H9 (cell line): ENCODE measurements around the gene EPB41L1. TPM values are rescaled to one million over a fixed set of nuclear protein-coding genes. Genes with fewer than 3 reads are reported as not detected.

Source experiments
- DNase-seq: peaks from one replicate; pipeline ENCODE4 v3.0.0-alpha.2; 2017
- H2AFZ ChIP-seq: one replicate; pipeline ENCODE4 v1.6.1; 2013; ENCODE audit warnings: mild to moderate bottlenecking, low read length, control low read depth, moderate library complexity
- H2AK5ac ChIP-seq: 2 replicates; pipeline ENCODE4 v1.6.1; 2013; ENCODE audit warnings: low read length, control low read depth, mixed read lengths; ENCODE audit not compliant: insufficient read length
- H2BK120ac ChIP-seq: one replicate; pipeline ENCODE4 v1.6.1; 2013; ENCODE audit warnings: low read depth, mild to moderate bottlenecking, low read length, control low read depth, inconsistent platforms; ENCODE audit not compliant: poor library complexity, severe bottlenecking
- H2BK12ac ChIP-seq: 2 replicates; pipeline ENCODE4 v1.6.1; 2013; ENCODE audit warnings: low read length, control low read depth, mixed read lengths, low read depth; ENCODE audit not compliant: insufficient read length
- H2BK15ac ChIP-seq: 2 replicates; pipeline ENCODE4 v1.6.1; 2013; ENCODE audit warnings: low read depth, low read length, control low read depth
- H2BK20ac ChIP-seq: one replicate; pipeline ENCODE4 v1.6.1; 2013; ENCODE audit warnings: low read depth, mild to moderate bottlenecking, low read length, control low read depth, inconsistent platforms; ENCODE audit not compliant: poor library complexity, severe bottlenecking
- H2BK5ac ChIP-seq: 2 replicates; pipeline ENCODE4 v1.6.1; 2013; ENCODE audit warnings: low read length, control low read depth, mixed read lengths; ENCODE audit not compliant: insufficient read length
- H3K14ac ChIP-seq: 2 replicates; pipeline ENCODE4 v1.6.1; 2013; ENCODE audit warnings: low read length, control low read depth; ENCODE audit not compliant: insufficient read depth
- H3K18ac ChIP-seq: 2 replicates; pipeline ENCODE4 v1.6.1; 2013; ENCODE audit warnings: low read depth, mild to moderate bottlenecking, mixed read lengths, low read length, control low read depth; ENCODE audit not compliant: insufficient read length
- H3K23ac ChIP-seq: 2 replicates; pipeline ENCODE4 v1.6.1; 2013; ENCODE audit warnings: low read length, control low read depth, mixed read lengths, low read depth; ENCODE audit not compliant: insufficient read length
- H3K23me2 ChIP-seq: 2 replicates; pipeline ENCODE4 v1.6.1; 2013; ENCODE audit warnings: low read depth, mild to moderate bottlenecking, mixed read lengths, low read length, control low read depth; ENCODE audit not compliant: insufficient read length, poor library complexity, severe bottlenecking
- H3K27ac ChIP-seq: 2 replicates; pipeline ENCODE4 v1.5.1; 2013; ENCODE audit warnings: low read length, control low read depth, mixed read lengths, low read depth; ENCODE audit not compliant: insufficient read length
- H3K27me3 ChIP-seq: 2 replicates; pipeline ENCODE4 v1.6.1; 2013; ENCODE audit warnings: low read length, control low read depth, inconsistent platforms; ENCODE audit not compliant: insufficient read depth
- H3K4ac ChIP-seq: 2 replicates; pipeline ENCODE4 v1.6.1; 2013; ENCODE audit warnings: low read depth, mild to moderate bottlenecking, control low read depth, inconsistent platforms, low read length, moderate library complexity
- H3K4me1 ChIP-seq: 2 replicates; pipeline ENCODE4 v1.6.1; 2013; ENCODE audit warnings: low read length, control low read depth, inconsistent platforms; ENCODE audit not compliant: insufficient read depth
- H3K4me2 ChIP-seq: 2 replicates; pipeline ENCODE4 v1.6.1; 2013; ENCODE audit warnings: low read length, control low read depth, mixed read lengths; ENCODE audit not compliant: insufficient read length, insufficient read depth
- H3K56ac ChIP-seq: 2 replicates; pipeline ENCODE4 v1.6.1; 2013; ENCODE audit warnings: low read depth, mild to moderate bottlenecking, mixed read lengths, low read length, control low read depth; ENCODE audit not compliant: insufficient read length
- H3K79me1 ChIP-seq: 2 replicates; pipeline ENCODE4 v1.6.1; 2013; ENCODE audit warnings: low read depth, mild to moderate bottlenecking, moderate library complexity, low read length, control low read depth, inconsistent platforms; ENCODE audit not compliant: insufficient read depth, poor library complexity, severe bottlenecking
- H3K79me2 ChIP-seq: 2 replicates; pipeline ENCODE4 v1.6.1; 2013; ENCODE audit warnings: low read length, control low read depth, inconsistent platforms; ENCODE audit not compliant: insufficient read depth
- H3K9ac ChIP-seq: 2 replicates; pipeline ENCODE4 v1.6.1; 2013; ENCODE audit warnings: low read length, control low read depth, mixed read lengths; ENCODE audit not compliant: insufficient read length; ENCODE audit errors: extremely low read depth
- H3K9me3 ChIP-seq: one replicate; pipeline ENCODE4 v1.6.1; 2013; ENCODE audit warnings: low read depth, low read length, inconsistent platforms; ENCODE audit not compliant: control insufficient read depth
- H3T11ph ChIP-seq: one replicate; pipeline ENCODE4 v1.6.1; 2013; ENCODE audit warnings: mild to moderate bottlenecking, low read length, control low read depth, inconsistent platforms
- H4K20me1 ChIP-seq: one replicate; pipeline ENCODE4 v1.6.1; 2013; ENCODE audit not compliant: control insufficient read depth, insufficient read length, insufficient read depth
- H4K5ac ChIP-seq: 2 replicates; pipeline ENCODE4 v1.6.1; 2013; ENCODE audit warnings: low read depth, mild to moderate bottlenecking, mixed read lengths, low read length, control low read depth; ENCODE audit not compliant: insufficient read length
- H4K8ac ChIP-seq: replicated peaks from 2 replicates; pipeline ENCODE4 v1.6.1; 2013; ENCODE audit warnings: low read length, control low read depth, mixed read lengths, low read depth; ENCODE audit not compliant: insufficient read length
- H4K91ac ChIP-seq: 2 replicates; pipeline ENCODE4 v1.6.1; 2013; ENCODE audit warnings: low read depth, mild to moderate bottlenecking, moderate library complexity, mixed read lengths, low read length, control low read depth; ENCODE audit not compliant: insufficient read length
- H3K27ac Mint-ChIP-seq, 3 experiments: 2 replicates in 2 of 3; 3 replicates in 1 of 3; pipeline ENCODE4 v1.8.0; 2020 to 2021; ENCODE audit warnings: mixed read lengths in 3 of 3, mild to moderate bottlenecking in 1 of 3, moderate library complexity in 1 of 3
- H3K27me3 Mint-ChIP-seq: 2 replicates; pipeline ENCODE4 v1.8.0; 2021; ENCODE audit warnings: low read depth, mild to moderate bottlenecking, moderate library complexity, mixed read lengths
- H3K36me3 Mint-ChIP-seq, 3 experiments: 2 replicates in 2 of 3; 3 replicates in 1 of 3; pipeline ENCODE4 v1.8.0; 2020 to 2021; ENCODE audit warnings: low read depth in 3 of 3, mixed read lengths in 3 of 3; ENCODE audit not compliant: insufficient read depth in 1 of 3
- H3K4me1 Mint-ChIP-seq, 2 experiments: 2 replicates each; pipeline ENCODE4 v1.8.0; 2020; ENCODE audit warnings: mixed read lengths in 2 of 2
- H3K4me3 Mint-ChIP-seq, 2 experiments: 2 replicates in 1 of 2; 3 replicates in 1 of 2; pipeline ENCODE4 v1.8.0; 2020 to 2021; ENCODE audit warnings: mild to moderate bottlenecking in 2 of 2, mixed read lengths in 2 of 2, moderate library complexity in 1 of 2
- H3K9me3 Mint-ChIP-seq, 2 experiments: 2 replicates in 1 of 2; 3 replicates in 1 of 2; pipeline ENCODE4 v1.8.0; 2020; ENCODE audit warnings: mild to moderate bottlenecking in 2 of 2, mixed read lengths in 2 of 2, moderate library complexity in 1 of 2
- CTCF ChIP-seq: fragments of 200-600 bp; sonication (generic); conservative IDR thresholded peaks from 3 replicates; pipeline ENCODE4 v1.8.0; 2021; ENCODE audit warnings: antibody characterized with exemption, mild to moderate bottlenecking
- WGBS: extraction: QIAGEN DNeasy Blood & Tissue Kit; methylation state at CpG from one replicate; pipeline ENCODE4 v1.1.7; 2013; ENCODE audit warnings: missing lambda C conversion rate, low lambda C conversion rate, mixed read lengths; ENCODE audit not compliant: insufficient read length; ENCODE audit errors: extremely low coverage; 5-methylcytosine and 5-hydroxymethylcytosine counted together
- total RNA-seq: library from RNA; stranded (reverse); gene quantifications from 2 replicates; pipeline ENCODE4 v1.2.1, GENCODE V29; 2021

Gene EPB41L1
- total RNA-seq, 1 experiment from 2014 or later = 31.1 TPM

DNA sequence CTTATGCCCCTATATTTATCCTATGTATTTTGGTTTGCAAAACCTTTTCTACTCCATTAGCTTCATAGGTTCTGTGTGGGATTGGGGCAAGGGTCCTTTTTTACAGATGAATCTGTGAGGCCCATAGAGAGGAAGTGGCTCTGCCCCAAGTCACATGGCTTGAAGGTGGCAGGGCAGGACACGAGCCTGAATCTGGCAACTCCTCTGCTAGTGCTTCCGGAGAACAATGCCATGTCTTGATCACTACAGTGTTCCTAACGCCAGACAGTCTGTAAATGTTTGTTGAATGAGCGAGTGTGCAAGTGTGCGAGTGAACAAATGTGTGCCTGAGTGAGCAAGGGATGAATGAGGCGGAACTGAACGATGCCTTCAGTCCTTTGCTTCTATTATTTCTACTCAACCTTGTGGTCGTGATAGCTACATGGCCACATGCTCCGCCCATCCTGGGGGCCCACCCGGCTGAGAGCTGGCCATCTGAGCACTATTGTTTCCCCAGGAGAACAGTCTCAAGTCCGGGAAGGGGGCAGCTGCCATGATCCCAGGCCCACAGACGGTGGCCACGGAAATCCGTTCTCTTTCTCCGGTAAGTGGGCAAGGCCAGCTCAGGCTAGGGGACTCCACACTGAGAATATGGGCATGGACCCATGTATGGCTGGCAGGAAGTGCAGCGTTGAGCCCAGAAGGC is 64.0 kb downstream of the EPB41L1 start:
- Histone ChIP-seq H3K14ac (no peak overlapping the region), H4K20me1 (no peaks in the 10 kb centered on the region), H4K91ac (no peak overlapping the region), H3K27me3 (no peaks in the 10 kb centered on the region), H3K79me2 (no peaks in the 10 kb centered on the region), H3K4me2 (no peak overlapping the region), H2AFZ (no peak overlapping the region), H2BK120ac (no peak overlapping the region), H3K4me1 (no peaks in the 10 kb centered on the region), H3K79me1 (no peaks in the 10 kb centered on the region), H3K9me3 (no peaks in the 10 kb centered on the region), H2BK5ac (no peak overlapping the region), H2BK20ac (no peak overlapping the region), H4K8ac (no peak overlapping the region), H3K4ac (no peak overlapping the region), H4K5ac (no peak overlapping the region), H3K27ac (no peak overlapping the region), H3K23ac (no peak overlapping the region), H2AK5ac (no peak overlapping the region), H3T11ph (no peak overlapping the region), H3K23me2 (no peaks in the 10 kb centered on the region), H2BK15ac (no peak overlapping the region), H2BK12ac (no peak overlapping the region), H3K18ac (no peak overlapping the region), H3K56ac (no peak overlapping the region), H3K9ac (no peak overlapping the region)
- Mint-ChIP-seq H3K27ac (no peak overlapping the region), H3K4me1 (peaks cover 8 to 9% of the 10 kb centered on the region in 2 experiments), H3K36me3 (peaks cover 0 to 3% (median 0%) of the 10 kb centered on the region in 3 experiments; a peak in 1 of 7 replicates), H3K27me3 (no peaks in the 10 kb centered on the region), H3K9me3 (no peaks in the 10 kb centered on the region), H3K4me3 (no peak overlapping the region)
- TF ChIP-seq CTCF = no peak
- WGBS = no CpG with 5 or more reads among the region's 16 CpGs
- DNase-seq = no peak
